ENCODE measurements around the gene ZNF581. TPM values are rescaled to one million over a fixed set of nuclear protein-coding genes. Genes with fewer than 3 reads are reported as not detected.

Gene ZNF581
- total RNA-seq, 1 donor from 2014 or later, result 27.2 TPM

GRCh38 chr19:55681131-55682092, 38.0 kb downstream of the ZNF581 start:
- peak; percentile 32 for DNase-seq (ENCODE audit: low read depth)
- H3K4me3 ChIP-seq (ENCODE audit: low read depth, low read length), result no peak overlapping the region
- TF ChIP-seq CTCF (conservative IDR thresholded peaks at IDR 0.05; ENCODE audit: low read depth, low read length), result no peak

GRCh38 chr19:55683449-55684261, 40.2 kb downstream of the ZNF581 start:
- DNase-seq (ENCODE audit: low read depth), result no peak
- no peak for TF ChIP-seq CTCF (conservative IDR thresholded peaks at IDR 0.05; ENCODE audit: low read depth, low read length)
- H3K4me3 ChIP-seq (ENCODE audit: low read depth, low read length), result no peak overlapping the region

- DNase-seq (ENCODE audit: low read depth), result no peak
- H3K4me3 ChIP-seq (ENCODE audit: low read depth, low read length), result no peak overlapping the region
- TF ChIP-seq CTCF (conservative IDR thresholded peaks at IDR 0.05; ENCODE audit: low read depth, low read length), result no peak
Observed at GRCh38 chr19:55684946-55685681, 41.7 kb downstream of the ZNF581 start.

- DNase-seq (ENCODE audit: low read depth), result no peak
- no peak for TF ChIP-seq CTCF (conservative IDR thresholded peaks at IDR 0.05; ENCODE audit: low read depth, low read length)
- no peak overlapping the region for H3K4me3 ChIP-seq (ENCODE audit: low read depth, low read length)
Observed at GRCh38 chr19:55685776-55686175, 42.3 kb downstream of the ZNF581 start.

- no peak overlapping the region for H3K4me3 ChIP-seq (ENCODE audit: low read depth, low read length)
- DNase-seq (ENCODE audit: low read depth), result no peak
- TF ChIP-seq CTCF (conservative IDR thresholded peaks at IDR 0.05; ENCODE audit: low read depth, low read length), result no peak
Observed at GRCh38 chr19:55686311-55687050, 43.0 kb downstream of the ZNF581 start.
